HepG2 (cell line): ENCODE data around the gene TMEM233. TPM values are rescaled to one million over a fixed set of nuclear protein-coding genes. Genes with fewer than 3 reads are reported as not detected.

Experiments
- ATAC-seq: fragments of 200-7000 bp; cut with Tn5 transposase; 3 replicates; pipeline ENCODE4 v1.9.1; 2020; ENCODE audit warnings: mild to moderate bottlenecking, moderate library complexity
- BruUV-seq: library from RNA; stranded (reverse); fragments of 400-500 nt; replicated peaks from 2 replicates; lab custom pipeline; 2021; lab: Mats Ljungman, UMichigan
- CTCF ChIA-PET: fragments of 300-600 bp; formaldehyde crosslinking; extraction: SDS; loops from one replicate; lab custom pipeline; 2021; ENCODE audit warnings: low total read pairs, inconsistent platforms, low intra/inter-chr PET ratio; lab: Yijun Ruan, JAX
- POLR2A ChIA-PET: fragments of 350-600 bp; sonication (Branson Sonifier 250); formaldehyde crosslinking; loops from one replicate; lab custom pipeline; 2020; ENCODE audit warnings: antibody characterized with exemption, inconsistent platforms; lab: Yijun Ruan, JAX
- DNase-seq: peaks from one replicate; pipeline ENCODE4 v3.0.0-alpha.2; 2015; ENCODE audit warnings: low spot score
- FAIRE-seq: peaks from 3 replicates; lab custom pipeline; 2011; peaks lifted over from hg19 to GRCh38; lab: Jason Lieb, UNC
- H2AFZ ChIP-seq: one replicate; pipeline ENCODE4 v1.6.1; 2011; ENCODE audit warnings: low read length, inconsistent platforms
- H3K27ac ChIP-seq: fragments of 300-600 bp; 3 replicates; pipeline ENCODE4 v1.8.0; 2011; ENCODE audit warnings: mixed run types, mild to moderate bottlenecking, mixed read lengths, low read length, inconsistent platforms; ENCODE audit not compliant: insufficient read depth; ENCODE audit errors: extremely low read length
- H3K27me3 ChIP-seq, 2 experiments: fragments of 200-600 bp in 1 of 2; 2 replicates in 1 of 2; 3 replicates in 1 of 2; pipeline versions ENCODE4 v1.6.0 to v1.8.0; 2011; ENCODE audit warnings: low read length in 2 of 2, mild to moderate bottlenecking in 2 of 2, moderate library complexity in 2 of 2, inconsistent platforms in 1 of 2; ENCODE audit not compliant: insufficient read depth in 2 of 2, control insufficient read depth in 1 of 2
- H3K36me3 ChIP-seq, 2 experiments: fragments of 200-600 bp in 1 of 2; replicated peaks in 1 of 2; 2 replicates in 1 of 2; 3 replicates in 1 of 2; pipeline versions ENCODE4 v1.5.1 to v1.8.0; 2011; ENCODE audit warnings: low read length in 2 of 2, inconsistent platforms in 1 of 2; ENCODE audit not compliant: insufficient read depth in 2 of 2, control insufficient read depth in 1 of 2
- H3K4me1 ChIP-seq: 2 replicates; pipeline ENCODE4 v1.5.1; 2012; ENCODE audit warnings: low read length, inconsistent platforms; ENCODE audit not compliant: insufficient read depth
- H3K4me2 ChIP-seq: 2 replicates; pipeline ENCODE4 v1.6.0; 2011; ENCODE audit warnings: low read depth, low read length, inconsistent platforms
- H3K4me3 ChIP-seq, 3 experiments: fragments of 200-600 bp in 1 of 3; sonication (generic), shearing (Covaris generic) in 1 of 3; replicated peaks in 1 of 3; 2 replicates each; pipeline ENCODE4 v1.5.1; 2011 to 2016; ENCODE audit warnings: low read length in 3 of 3, inconsistent platforms in 2 of 3, low read depth in 2 of 3, mild to moderate bottlenecking in 2 of 3, control low read depth in 1 of 3, mixed read lengths in 1 of 3; ENCODE audit not compliant: insufficient read depth in 1 of 3
- H3K79me2 ChIP-seq: one replicate; pipeline ENCODE4 v1.6.1; 2011; ENCODE audit warnings: low read length, inconsistent platforms; ENCODE audit not compliant: insufficient read depth
- H3K9ac ChIP-seq: 2 replicates; pipeline ENCODE4 v1.6.0; 2011; ENCODE audit warnings: mild to moderate bottlenecking, low read depth, low read length, inconsistent platforms; ENCODE audit not compliant: insufficient read depth
- H3K9me3 ChIP-seq: 2 replicates; pipeline ENCODE4 v1.5.1; 2012; ENCODE audit warnings: mild to moderate bottlenecking, low read length
- H4K20me1 ChIP-seq: 2 replicates; pipeline ENCODE4 v1.6.0; 2011; ENCODE audit warnings: inconsistent platforms, mild to moderate bottlenecking, low read length, moderate library complexity; ENCODE audit not compliant: insufficient read depth
- ARID2 ChIP-seq: sonication (generic); formaldehyde crosslinking; IDR thresholded peaks from 2 replicates; pipeline ENCODE4 v1.8.1; 2022; ENCODE audit warnings: mild to moderate bottlenecking, missing genetic modification reagents, borderline replicate concordance
- BCL3 ChIP-seq: sonication (generic); formaldehyde crosslinking; IDR thresholded peaks from 2 replicates; pipeline ENCODE4 v1.5.1; 2020; ENCODE audit warnings: mild to moderate bottlenecking, missing genetic modification reagents, moderate library complexity
- MLLT10 ChIP-seq: sonication (generic); formaldehyde crosslinking; IDR thresholded peaks from 2 replicates; pipeline ENCODE4 v1.4.0; 2020; ENCODE audit warnings: missing genetic modification reagents
- NFRKB ChIP-seq: fragments of 450-650 bp; IDR thresholded peaks from 2 replicates; pipeline ENCODE4 v1.6.1; 2017
- NKX3-1 ChIP-seq: sonication (generic); formaldehyde crosslinking; IDR thresholded peaks from 2 replicates; pipeline ENCODE4 v1.5.0; 2020; ENCODE audit warnings: missing genetic modification reagents
- PHF8 ChIP-seq: sonication (generic); formaldehyde crosslinking; IDR thresholded peaks from 2 replicates; pipeline ENCODE4 v1.5.0; 2020; ENCODE audit warnings: missing genetic modification reagents
- PRPF4 ChIP-seq: fragments of 200-400 bp; formaldehyde crosslinking; IDR thresholded peaks from 2 replicates; pipeline ENCODE4 v1.6.1; 2016; ENCODE audit warnings: low read length, low read depth; ENCODE audit not compliant: poor library complexity, severe bottlenecking
- TARDBP ChIP-seq: sonication (generic); formaldehyde crosslinking; IDR thresholded peaks from 2 replicates; pipeline ENCODE4 v1.8.0; 2022; ENCODE audit warnings: mild to moderate bottlenecking, missing genetic modification reagents
- ZNF782 ChIP-seq: sonication (generic); formaldehyde crosslinking; IDR thresholded peaks from 2 replicates; pipeline ENCODE4 v1.4.0; 2020; ENCODE audit warnings: missing genetic modification reagents, mild to moderate bottlenecking, borderline replicate concordance
- ZNF883 ChIP-seq: sonication (generic); formaldehyde crosslinking; IDR thresholded peaks from 2 replicates; pipeline ENCODE4 v1.5.1; 2020; ENCODE audit warnings: mild to moderate bottlenecking, missing genetic modification reagents; ENCODE audit errors: not compliant biosample characterization
- in situ Hi-C: cut with HindIII; loops from 2 replicates; pipeline ENCODE4 v1.10.0; 2017; ENCODE audit warnings: low pct_unique_long_range_greater_than_20kb; ENCODE audit not compliant: extremely low pct_ligation_motif_present
- intact Hi-C: fragments of 100-400 bp; cut with micrococcal nuclease; formaldehyde crosslinking; loops from one replicate; pipeline ENCODE4 v1.10.0; 2022; ENCODE audit not compliant: unreplicated experiment
- polyA plus RNA-seq, 8 experiments: library from polyadenylated mRNA; depleted of rRNA in 3 of 8; stranded (reverse) in 7 of 8; unstranded in 1 of 8; fragments of >200 nt; fragmentation: Illumina TruSeq in 4 of 8; extraction: Trizol in 4 of 8; gene quantifications; 2 replicates each; pipeline versions ENCODE4 v1.2.1 to v1.2.3, GENCODE V29; 2011 to 2016; ENCODE audit warnings: low read depth in 4 of 8, missing spikeins in 1 of 8, mixed read lengths in 1 of 8; ENCODE audit not compliant: insufficient read depth in 1 of 8
- total RNA-seq, 5 experiments: library from RNA; depleted of rRNA; stranded (reverse); fragments of >200 nt; fragmentation: Illumina TruSeq; extraction: Trizol; gene quantifications; 2 replicates each; pipeline ENCODE4 v1.2.3, GENCODE V29; 2016; ENCODE audit warnings: low read depth in 1 of 5
- TF ChIP-seq, protein P1 (sequence below): sonication (generic); formaldehyde crosslinking; conservative IDR thresholded peaks from 2 replicates; pipeline ENCODE4 v1.8.1; 2023; ENCODE audit warnings: missing genetic modification reagents
- TF ChIP-seq, protein P2 (sequence below): sonication (generic); formaldehyde crosslinking; IDR thresholded peaks from 2 replicates; pipeline ENCODE4 v1.5.1; 2020; ENCODE audit warnings: missing genetic modification reagents, mild to moderate bottlenecking, borderline replicate concordance

Gene TMEM233
- total and polyA plus RNA-seq, 2 of the 13 experiments (the other 11 are each of a cell fraction or from before 2014, with no cell fraction given): 0.03 TPM; not detected in 1

GRCh38 chr12:119546340-119546739 is 47.2 kb upstream of the TMEM233 start:
- Histone ChIP-seq H4K20me1 (peaks cover 2% of the 10 kb centered on the region; the same call in 1 of the 2 replicates), H3K27ac (no peak overlapping the region), H3K4me1 (no peaks in the 10 kb centered on the region), H3K36me3 (no peaks in the 10 kb centered on the region), H3K27me3 (peaks cover 0 to under 1% of the 10 kb centered on the region in 2 experiments; a peak in 1 of 5 replicates), H3K9me3 (no peaks in the 10 kb centered on the region), H3K9ac (no peak overlapping the region), H3K4me2 (no peak overlapping the region), H3K4me3 (no peak overlapping the region), H2AFZ (no peak overlapping the region), H3K79me2 (no peaks in the 10 kb centered on the region)
- ChIA-PET POLR2A (no interaction called here), CTCF (interaction anchor here (1.3 to 3.8 kb wide), 2 partner anchors 102 to 1141 kb away, joined by 3 to 27 read pairs; no protein-coding TSS in a partner anchor)
- no TSS peak for BruUV-seq
- intact Hi-C loops (no loop called here), in situ Hi-C loops (no loop called here)
- FAIRE-seq (no peak), DNase-seq (no peak), ATAC-seq (no peak)
- TF ChIP-seq NKX3-1: no peak
- no peak for TF ChIP-seq PHF8 (CRISPR knock-in tag)
- no peak for TF ChIP-seq MLLT10 (CRISPR knock-in tag)
- TF ChIP-seq, protein P1, sequence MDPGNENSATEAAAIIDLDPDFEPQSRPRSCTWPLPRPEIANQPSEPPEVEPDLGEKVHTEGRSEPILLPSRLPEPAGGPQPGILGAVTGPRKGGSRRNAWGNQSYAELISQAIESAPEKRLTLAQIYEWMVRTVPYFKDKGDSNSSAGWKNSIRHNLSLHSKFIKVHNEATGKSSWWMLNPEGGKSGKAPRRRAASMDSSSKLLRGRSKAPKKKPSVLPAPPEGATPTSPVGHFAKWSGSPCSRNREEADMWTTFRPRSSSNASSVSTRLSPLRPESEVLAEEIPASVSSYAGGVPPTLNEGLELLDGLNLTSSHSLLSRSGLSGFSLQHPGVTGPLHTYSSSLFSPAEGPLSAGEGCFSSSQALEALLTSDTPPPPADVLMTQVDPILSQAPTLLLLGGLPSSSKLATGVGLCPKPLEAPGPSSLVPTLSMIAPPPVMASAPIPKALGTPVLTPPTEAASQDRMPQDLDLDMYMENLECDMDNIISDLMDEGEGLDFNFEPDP: no peak
- no peak for TF ChIP-seq ZNF883
- TF ChIP-seq, protein P2, sequence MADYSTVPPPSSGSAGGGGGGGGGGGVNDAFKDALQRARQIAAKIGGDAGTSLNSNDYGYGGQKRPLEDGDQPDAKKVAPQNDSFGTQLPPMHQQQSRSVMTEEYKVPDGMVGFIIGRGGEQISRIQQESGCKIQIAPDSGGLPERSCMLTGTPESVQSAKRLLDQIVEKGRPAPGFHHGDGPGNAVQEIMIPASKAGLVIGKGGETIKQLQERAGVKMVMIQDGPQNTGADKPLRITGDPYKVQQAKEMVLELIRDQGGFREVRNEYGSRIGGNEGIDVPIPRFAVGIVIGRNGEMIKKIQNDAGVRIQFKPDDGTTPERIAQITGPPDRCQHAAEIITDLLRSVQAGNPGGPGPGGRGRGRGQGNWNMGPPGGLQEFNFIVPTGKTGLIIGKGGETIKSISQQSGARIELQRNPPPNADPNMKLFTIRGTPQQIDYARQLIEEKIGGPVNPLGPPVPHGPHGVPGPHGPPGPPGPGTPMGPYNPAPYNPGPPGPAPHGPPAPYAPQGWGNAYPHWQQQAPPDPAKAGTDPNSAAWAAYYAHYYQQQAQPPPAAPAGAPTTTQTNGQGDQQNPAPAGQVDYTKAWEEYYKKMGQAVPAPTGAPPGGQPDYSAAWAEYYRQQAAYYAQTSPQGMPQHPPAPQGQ (CRISPR knock-in tag): no peak
- no peak for TF ChIP-seq TARDBP
- no peak for TF ChIP-seq ARID2
- no peak for TF ChIP-seq ZNF782 (CRISPR knock-in tag)
- TF ChIP-seq BCL3 (CRISPR knock-in tag): no peak
- no peak for TF ChIP-seq NFRKB
- TF ChIP-seq PRPF4: no peak
